GM12878 (cell line): Measurements from ENCODE around the gene TOMM20. TPM values are rescaled to one million over a fixed set of nuclear protein-coding genes. Genes with fewer than 3 reads are reported as not detected.

Experiments
- ATAC-seq: fragments of 200-7000 bp; cut with Tn5 transposase; 3 replicates; pipeline ENCODE4 v1.9.1; 2020; ENCODE audit warnings: mild to moderate bottlenecking, moderate library complexity
- BruUV-seq: library from RNA; stranded (reverse); fragments of 400-500 nt; replicated peaks from 2 replicates; lab custom pipeline; 2021; lab: Mats Ljungman, UMichigan
- CTCF ChIA-PET: fragments of 300-600 bp; sonication (Branson Sonifier 250); formaldehyde crosslinking; extraction: SDS; loops from one replicate; lab custom pipeline; 2021; ENCODE audit warnings: inconsistent platforms; lab: Yijun Ruan, JAX
- POLR2A ChIA-PET: fragments of 350-600 bp; formaldehyde crosslinking; extraction: SDS; loops from one replicate; lab custom pipeline; 2021; ENCODE audit warnings: inconsistent platforms; lab: Charles Lee
- RAD21 ChIA-PET: fragments of 300-600 bp; sonication (Branson Sonifier 250); formaldehyde crosslinking; loops from one replicate; lab custom pipeline; 2023; ENCODE audit warnings: antibody characterized with exemption; ENCODE audit not compliant: unreplicated experiment; lab: Charles Lee
- SMC1A ChIA-PET: fragments of 300-600 bp; sonication (Branson Sonifier 250); formaldehyde crosslinking; loops from one replicate; lab custom pipeline; 2023; ENCODE audit not compliant: unreplicated experiment, uncharacterized antibody; lab: Charles Lee
- DNase-seq: peaks from one replicate; pipeline ENCODE4 v3.0.0-alpha.2; 2011; ENCODE audit warnings: low read depth, low spot score
- FAIRE-seq: peaks from 3 replicates; lab custom pipeline; 2011; peaks lifted over from hg19 to GRCh38; lab: Jason Lieb, UNC
- H2AFZ ChIP-seq: 2 replicates; pipeline ENCODE4 v1.6.0; 2011; ENCODE audit warnings: low read depth, low read length, control low read depth; ENCODE audit not compliant: control insufficient read depth
- H3K27ac ChIP-seq: 2 replicates; pipeline ENCODE4 v1.5.1; 2011; ENCODE audit warnings: control low read depth; ENCODE audit not compliant: control insufficient read depth, insufficient read depth
- H3K27me3 ChIP-seq, 2 experiments: replicated peaks in 1 of 2; 2 replicates each; pipeline versions ENCODE4 v1.6.0 to v1.6.1; 2011; ENCODE audit warnings: low read length in 1 of 2; ENCODE audit not compliant: control insufficient read depth in 2 of 2, insufficient read depth in 2 of 2
- H3K36me3 ChIP-seq, 2 experiments: 2 replicates each; pipeline ENCODE4 v1.5.1; 2011; ENCODE audit warnings: low read length in 1 of 2; ENCODE audit not compliant: control insufficient read depth in 2 of 2, insufficient read depth in 2 of 2
- H3K4me1 ChIP-seq: 2 replicates; pipeline ENCODE4 v1.6.1; 2011; ENCODE audit warnings: mild to moderate bottlenecking, low read length, moderate library complexity, mixed read lengths; ENCODE audit not compliant: control insufficient read depth, insufficient read depth
- H3K4me2 ChIP-seq: 2 replicates; pipeline ENCODE4 v1.6.0; 2011; ENCODE audit warnings: control low read depth; ENCODE audit not compliant: control insufficient read depth, insufficient read depth
- H3K4me3 ChIP-seq: fragments of 200-600 bp; sonication (generic); 2 replicates; pipeline ENCODE4 v1.5.1; 2016
- H3K79me2 ChIP-seq: 2 replicates; pipeline ENCODE4 v1.6.0; 2011; ENCODE audit warnings: low read length; ENCODE audit not compliant: control insufficient read depth, insufficient read depth
- H3K9ac ChIP-seq: 2 replicates; pipeline ENCODE4 v1.8.0; 2011; ENCODE audit warnings: low read length, control low read depth, mixed read lengths; ENCODE audit not compliant: control insufficient read depth, insufficient read depth
- H3K9me3 ChIP-seq: replicated peaks from 3 replicates; pipeline ENCODE4 v1.5.1; 2011; ENCODE audit warnings: mild to moderate bottlenecking, low read length; ENCODE audit not compliant: control insufficient read depth, insufficient read depth
- H4K20me1 ChIP-seq: 2 replicates; pipeline ENCODE4 v1.6.0; 2011; ENCODE audit not compliant: control insufficient read depth, insufficient read depth
- BMI1 ChIP-seq: fragments of 450-650 bp; IDR thresholded peaks from 2 replicates; pipeline ENCODE4 v1.6.1; 2016; ENCODE audit warnings: mild to moderate bottlenecking, moderate library complexity, borderline replicate concordance
- EP300 ChIP-seq, 2 experiments: fragments of 150-350 bp in 1 of 2; IDR thresholded peaks; 2 replicates each; pipeline ENCODE4 v1.6.1; 2011 to 2012; ENCODE audit warnings: low read depth in 2 of 2, low read length in 2 of 2, borderline replicate concordance in 1 of 2, improper control_type of control experiment in 1 of 2, inconsistent platforms in 1 of 2; ENCODE audit not compliant: control insufficient read depth in 1 of 2
- FOXM1 ChIP-seq: IDR thresholded peaks from 2 replicates; pipeline ENCODE4 v1.6.1; 2012; ENCODE audit warnings: low read depth, mild to moderate bottlenecking, inconsistent platforms, low read length, moderate library complexity
- HDAC2 ChIP-seq: fragments of 200-600 bp; sonication (generic); IDR thresholded peaks from 2 replicates; pipeline ENCODE4 v1.6.1; 2017
- JUND ChIP-seq: IDR thresholded peaks from 2 replicates; pipeline ENCODE4 v1.6.1; 2012; ENCODE audit warnings: low read depth, mild to moderate bottlenecking, low read length, improper control_type of control experiment, moderate library complexity
- MAX ChIP-seq: IDR thresholded peaks from 2 replicates; pipeline ENCODE4 v1.6.1; 2012; ENCODE audit warnings: low read depth, low read length, improper control_type of control experiment
- MYC ChIP-seq: IDR thresholded peaks from 2 replicates; pipeline ENCODE4 v1.6.1; 2011; ENCODE audit warnings: mild to moderate bottlenecking, low read length, moderate library complexity, inconsistent platforms; ENCODE audit not compliant: insufficient read depth, insufficient replicate concordance, insufficient read length, severe bottlenecking
- SRF ChIP-seq, 2 experiments: IDR thresholded peaks; 2 replicates each; pipeline ENCODE4 v1.6.1; 2011; ENCODE audit warnings: low read depth in 2 of 2, low read length in 2 of 2, mild to moderate bottlenecking in 1 of 2, moderate library complexity in 1 of 2
- SUZ12 ChIP-seq: fragments of 200-600 bp; sonication (generic); IDR thresholded peaks from one replicate; pipeline ENCODE4 v1.6.1; 2018; ENCODE audit warnings: antibody characterized with exemption, mild to moderate bottlenecking; ENCODE audit not compliant: unreplicated experiment
- TBL1XR1 ChIP-seq: IDR thresholded peaks from 2 replicates; pipeline ENCODE4 v1.6.1; 2012; ENCODE audit warnings: low read depth, low read length, improper control_type of control experiment
- WGBS: methylation state at CpG from one replicate; pipeline ENCODE4 v1.1.6; 2016; ENCODE audit warnings: low lambda C conversion rate; ENCODE audit not compliant: insufficient replicate concordance, insufficient coverage; ENCODE audit errors: missing lambda C conversion rate; 5-methylcytosine and 5-hydroxymethylcytosine counted together
- in situ Hi-C: fragments of 300-500 bp; cut with MboI; formaldehyde crosslinking; loops from 9 replicates; pipeline ENCODE4 v1.14.3; 2018; ENCODE audit warnings: mixed read lengths
- intact Hi-C: fragments of 100-400 bp; cut with micrococcal nuclease; formaldehyde crosslinking; loops from one replicate; pipeline ENCODE4 v1.14.2; 2022; ENCODE audit not compliant: unreplicated experiment
- polyA plus RNA-seq, 11 experiments: library from polyadenylated mRNA; depleted of rRNA in 4 of 11; unstranded in 6 of 11; stranded (reverse) in 5 of 11; fragments of >200 nt; fragmentation: Nextera tagmentation in 4 of 11; fragmentation: Illumina TruSeq in 1 of 11; extraction: Ambion mirVana in 4 of 11; extraction: Trizol in 1 of 11; gene quantifications; 1 replicate in 1 of 11; 2 replicates in 10 of 11; pipeline versions ENCODE4 v1.2.1 to v1.2.3, GENCODE V29; 2011 to 2016; ENCODE audit warnings: inconsistent platforms in 2 of 11, missing spikeins in 2 of 11, low read depth in 1 of 11
- total RNA-seq, 4 experiments: library from RNA; depleted of rRNA in 3 of 4; stranded (reverse); fragments of >200 nt in 3 of 4; fragmentation: Illumina TruSeq in 1 of 4; extraction: Trizol in 1 of 4; gene quantifications; 2 replicates each; pipeline versions ENCODE4 v1.2.1 to v1.2.3, GENCODE V29; 2013 to 2021

The TOMM20 gene
- total and polyA plus RNA-seq, 10 of the 15 experiments (the other 5 are each of a cell fraction or from before 2014, with no cell fraction given), result 39.8 to 138 (median 70.1) TPM

- Histone ChIP-seq H3K4me3 (no peak overlapping the region), H4K20me1 (no peaks in the 10 kb centered on the region), H3K4me1 (0 out of 2 replicates have a peak, but pooled peaks cover 3% of the 10 kb centered on the region), H3K27me3 (no peaks in the 10 kb centered on the region), H3K27ac (no peak overlapping the region), H3K36me3 (peaks cover 6 to 21% of the 10 kb centered on the region in 2 experiments), H2AFZ (no peak overlapping the region), H3K79me2 (peaks cover 33% of the 10 kb centered on the region), H3K9me3 (no peaks in the 10 kb centered on the region), H3K4me2 (no peak overlapping the region), H3K9ac (no peak overlapping the region)
- no peak for FAIRE-seq
- ATAC-seq, result no peak
- SMC1A ChIA-PET, result no interaction called here
- 93% methylated on average over 7 of the region's 7 CpGs for WGBS
- in situ Hi-C loops, result no loop called here
- RAD21 ChIA-PET, result interaction anchor here (0.8 kb wide), 1 partner anchor 286 kb away, joined by 4 read pairs; no protein-coding TSS in a partner anchor
- DNase-seq, result no peak
- CTCF ChIA-PET, result interaction anchor here (0.7 kb wide), 1 partner anchor 30 kb away, joined by 3 read pairs; the partner anchor contains the start of gene RBM34
- intact Hi-C loops, result no loop called here
- POLR2A ChIA-PET, result interaction anchor here (0.9 kb wide), 1 partner anchor 29 kb away, joined by 4 read pairs; no protein-coding TSS in a partner anchor
- no TSS peak for BruUV-seq
- TF ChIP-seq HDAC2 (no peak), SUZ12 (no peak), FOXM1 (no peak), MAX (no peak), MYC (no peak), EP300 (IDR thresholded peaks at IDR 0.05; ENCODE audit: borderline replicate concordance in 1 of 2, control insufficient read depth in 1 of 2, low read depth in 2 of 2, low read length in 2 of 2) (no peak), JUND (no peak), SRF (IDR thresholded peaks at IDR 0.05; ENCODE audit: low read depth in 2 of 2, low read length in 2 of 2) (no peak), BMI1 (no peak), TBL1XR1 (no peak)
These were observed 2.2 kb upstream of the TOMM20 start for GRCh38 chr1:235130766-235131270.
